PC-9 (cell line): ENCODE data around the gene HENMT1. TPM values are rescaled to one million over a fixed set of nuclear protein-coding genes. Genes with fewer than 3 reads are reported as not detected.

Experiments
- Bru-seq: library from RNA; stranded (reverse); fragments of 400-500 nt; gene quantifications from one replicate; lab custom pipeline; 2021; lab: Mats Ljungman, UMichigan
- BruChase-seq, 2 experiments: library from RNA; stranded (reverse); fragments of 400-500 nt; gene quantifications; one replicate each; lab custom pipeline; 2021; lab: Mats Ljungman, UMichigan
- BruUV-seq: library from RNA; stranded (reverse); fragments of 400-500 nt; replicated peaks from 2 replicates; lab custom pipeline; 2021; lab: Mats Ljungman, UMichigan
- CTCF ChIA-PET: fragments of 300-600 bp; sonication (Branson Sonifier 250); formaldehyde crosslinking; loops from one replicate; lab custom pipeline; 2022; ENCODE audit warnings: antibody characterized with exemption; lab: Charles Lee
- POLR2A ChIA-PET: fragments of 300-600 bp; sonication (Branson Sonifier 250); formaldehyde crosslinking; loops from one replicate; lab custom pipeline; 2022; ENCODE audit warnings: antibody characterized with exemption; ENCODE audit not compliant: unreplicated experiment; lab: Charles Lee
- DNase-seq, 2 experiments: peaks; one replicate each; pipeline versions ENCODE4 v3.0.0 to v3.0.0-alpha.2; 2015 to 2022; ENCODE audit warnings: mixed read lengths in 1 of 2
- H2AFZ ChIP-seq: fragments of 200-600 bp; sonication (generic); 2 replicates; pipeline ENCODE4 v1.8.1; 2017; ENCODE audit warnings: antibody characterized with exemption
- H3F3A ChIP-seq: fragments of 200-600 bp; sonication (generic); 2 replicates; pipeline ENCODE4 v1.8.1; 2017; ENCODE audit warnings: antibody characterized with exemption, mild to moderate bottlenecking, low read depth; ENCODE audit not compliant: insufficient read depth
- H3K27ac ChIP-seq: fragments of 200-600 bp; sonication (generic); 2 replicates; pipeline ENCODE4 v1.6.1; 2016; ENCODE audit warnings: mixed run types
- H3K27me3 ChIP-seq: fragments of 200-600 bp; sonication (generic); 2 replicates; pipeline ENCODE4 v1.6.1; 2016; ENCODE audit warnings: low read depth, mixed run types; ENCODE audit not compliant: insufficient read depth
- H3K36me3 ChIP-seq: fragments of 200-600 bp; sonication (generic); 2 replicates; pipeline ENCODE4 v1.6.1; 2016; ENCODE audit warnings: low read depth, mixed run types
- H3K4me1 ChIP-seq: fragments of 200-600 bp; sonication (generic); replicated peaks from 2 replicates; pipeline ENCODE4 v1.6.1; 2016; ENCODE audit warnings: mixed run types; ENCODE audit not compliant: insufficient read depth
- H3K4me2 ChIP-seq: fragments of 200-600 bp; sonication (generic); 2 replicates; pipeline ENCODE4 v1.6.1; 2017; ENCODE audit warnings: mixed run types
- H3K4me3 ChIP-seq: fragments of 200-600 bp; sonication (generic); 2 replicates; pipeline ENCODE4 v1.6.1; 2016; ENCODE audit warnings: mixed run types
- H3K79me2 ChIP-seq: fragments of 200-600 bp; sonication (generic); 2 replicates; pipeline ENCODE4 v1.6.1; 2017; ENCODE audit warnings: low read depth, mixed run types
- H3K9me2 ChIP-seq: fragments of 200-600 bp; sonication (generic); 2 replicates; pipeline ENCODE4 v1.8.1; 2017; ENCODE audit warnings: mild to moderate bottlenecking; ENCODE audit not compliant: insufficient read depth
- H3K9me3 ChIP-seq: fragments of 200-600 bp; sonication (generic); 2 replicates; pipeline ENCODE4 v1.8.1; 2016; ENCODE audit warnings: low read depth; ENCODE audit not compliant: insufficient read depth
- H4K20me1 ChIP-seq: fragments of 200-600 bp; sonication (generic); 2 replicates; pipeline ENCODE4 v1.8.1; 2017; ENCODE audit not compliant: insufficient read depth
- CTCF ChIP-seq: fragments of 200-600 bp; sonication (generic); conservative IDR thresholded peaks from 2 replicates; pipeline ENCODE4 v1.6.1; 2017; ENCODE audit warnings: mixed run types, antibody characterized with exemption, mild to moderate bottlenecking, moderate library complexity
- EZH2 ChIP-seq: fragments of 200-600 bp; sonication (generic); IDR thresholded peaks from 2 replicates; pipeline ENCODE4 v1.8.0; 2017; ENCODE audit warnings: antibody characterized with exemption, low read depth
- intact Hi-C: fragments of 100-400 bp; cut with micrococcal nuclease; formaldehyde crosslinking; loops from one replicate; pipeline ENCODE4 v1.10.0; 2022; ENCODE audit not compliant: unreplicated experiment
- long read RNA-seq: library from polyadenylated mRNA; stranded (forward); transcript quantifications from one replicate; pipeline ENCODE4 v2.0.0, GENCODE V29; 2022
- total RNA-seq: library from RNA; stranded (reverse); gene quantifications from 2 replicates; pipeline ENCODE4 v1.2.3, GENCODE V29; 2021

Gene HENMT1
- total RNA-seq (17.9 and 21.5 TPM in 2 replicates), Bru-seq, nascent RNA (percentile 68 among the genes with signal in this experiment), BruChase-seq, experiment 1, labeled RNA remaining after a 2-hour chase (percentile 62 among the genes with signal in this experiment), BruChase-seq, experiment 2, labeled RNA remaining after a 6-hour chase (percentile 74 among the genes with signal in this experiment)
- long read RNA-seq, transcript HENMT1-203 (8 exons, 1,696 nt): major isoform, 24 of 45 reads
- long read RNA-seq, transcript HENMT1-202 (8 exons, 1,874 nt): minor isoform, 9 of 45 reads
- long read RNA-seq, partial matches to known transcripts: 1 of 45 reads
- long read RNA-seq, other reads (novel, unspliced or antisense): 9 of 45 reads

GRCh38 chr1:108661030-108661609, at the start of gene HENMT1:
HENMT1 (minus strand) TSS chr1:108661093; CDS start chr1:108659884, 1,209 bp downstream.
- peaks cover 13% of the 10 kb centered on the region; the same call in 1 of the 2 replicates for H3K79me2 ChIP-seq
- no peaks in the 10 kb centered on the region for H3K36me3 ChIP-seq
- no TSS peak for BruUV-seq
- intact Hi-C loops: loop anchor here (2.0 kb wide), 1 partner anchor 86 kb away; the partner anchor contains the start of gene STXBP3
- H4K20me1 ChIP-seq: no peaks in the 10 kb centered on the region
- TF ChIP-seq EZH2 (no peak), CTCF (no peak)
- POLR2A ChIA-PET: interaction anchor here (1.0 kb wide), 1 partner anchor 31 kb away, joined by 10 read pairs; the partner anchor contains the start of gene PRPF38B
- peak within 1 kb of the TSS; percentile 82 for H3K4me2 ChIP-seq
- CTCF ChIA-PET: no interaction called here
- H2AFZ ChIP-seq: peak within 1 kb of the TSS; percentile 99
- no peaks in the 10 kb centered on the region for H3K9me3 ChIP-seq
- peak within 1 kb of the TSS; percentile 83 for H3K4me3 ChIP-seq
- H3F3A ChIP-seq: peaks cover 18% of the 10 kb centered on the region; the same call in 1 of the 2 replicates
- H3K9me2 ChIP-seq: no peaks in the 10 kb centered on the region
- H3K4me1 ChIP-seq: peaks cover 13% of the 10 kb centered on the region
- H3K27ac ChIP-seq: peak within 1 kb of the TSS; percentile 86
- peak; percentile 58 to 59 for DNase-seq
- no peaks in the 10 kb centered on the region for H3K27me3 ChIP-seq

GRCh38 chr1:108708691-108709660, 48.1 kb upstream of the HENMT1 start:
- POLR2A ChIA-PET: no interaction called here
- TF ChIP-seq EZH2 (no peak), CTCF (no peak)
- no peaks in the 10 kb centered on the region for H3K79me2 ChIP-seq
- H3F3A ChIP-seq: peaks cover 5% of the 10 kb centered on the region
- no peak overlapping the region for H3K27ac ChIP-seq
- intact Hi-C loops: no loop called here
- H3K4me3 ChIP-seq: no peak overlapping the region
- H3K36me3 ChIP-seq: no peaks in the 10 kb centered on the region
- H2AFZ ChIP-seq: no peak overlapping the region
- H3K9me2 ChIP-seq: no peaks in the 10 kb centered on the region
- CTCF ChIA-PET: interaction anchor here (0.5 to 0.6 kb wide), 2 partner anchors 53 to 418 kb away, joined by 3 to 7 read pairs; no protein-coding TSS in a partner anchor
- H3K27me3 ChIP-seq: no peaks in the 10 kb centered on the region
- H3K4me1 ChIP-seq: peaks cover 10% of the 10 kb centered on the region
- DNase-seq: no peak
- no peaks in the 10 kb centered on the region for H4K20me1 ChIP-seq
- no TSS peak for BruUV-seq
- H3K4me2 ChIP-seq: no peak overlapping the region
- H3K9me3 ChIP-seq: no peaks in the 10 kb centered on the region

- CTCF ChIA-PET: no interaction called here
Measured at GRCh38 chr1:108706643-108707042, 45.8 kb upstream of the HENMT1 start.

More at GRCh38 chr1:108706643-108707042, 45.8 kb upstream of the HENMT1 start:
- peaks cover 6% of the 10 kb centered on the region; the same call in 1 of the 2 replicates for H4K20me1 ChIP-seq
- H3K27ac ChIP-seq: no peak overlapping the region
- peaks cover 26% of the 10 kb centered on the region for H3F3A ChIP-seq
- BruUV-seq: no TSS peak
- POLR2A ChIA-PET: no interaction called here
- no peak overlapping the region for H3K4me2 ChIP-seq
- intact Hi-C loops: no loop called here
- H3K9me2 ChIP-seq: no peaks in the 10 kb centered on the region
- DNase-seq: no peak
- H3K4me1 ChIP-seq: peaks cover 15% of the 10 kb centered on the region
- no peaks in the 10 kb centered on the region for H3K27me3 ChIP-seq
- H3K9me3 ChIP-seq: no peaks in the 10 kb centered on the region
- no peak for TF ChIP-seq CTCF
- no peak for TF ChIP-seq EZH2
- H3K4me3 ChIP-seq: no peak overlapping the region
- H2AFZ ChIP-seq: no peak overlapping the region
- H3K79me2 ChIP-seq: no peaks in the 10 kb centered on the region
- H3K36me3 ChIP-seq: no peaks in the 10 kb centered on the region
